ENCODE measurements around the gene DHRSX.
A peak's percentile ranks its signal among the peaks of the same experiment; 100 is the strongest.

Gene DHRSX

DNA sequence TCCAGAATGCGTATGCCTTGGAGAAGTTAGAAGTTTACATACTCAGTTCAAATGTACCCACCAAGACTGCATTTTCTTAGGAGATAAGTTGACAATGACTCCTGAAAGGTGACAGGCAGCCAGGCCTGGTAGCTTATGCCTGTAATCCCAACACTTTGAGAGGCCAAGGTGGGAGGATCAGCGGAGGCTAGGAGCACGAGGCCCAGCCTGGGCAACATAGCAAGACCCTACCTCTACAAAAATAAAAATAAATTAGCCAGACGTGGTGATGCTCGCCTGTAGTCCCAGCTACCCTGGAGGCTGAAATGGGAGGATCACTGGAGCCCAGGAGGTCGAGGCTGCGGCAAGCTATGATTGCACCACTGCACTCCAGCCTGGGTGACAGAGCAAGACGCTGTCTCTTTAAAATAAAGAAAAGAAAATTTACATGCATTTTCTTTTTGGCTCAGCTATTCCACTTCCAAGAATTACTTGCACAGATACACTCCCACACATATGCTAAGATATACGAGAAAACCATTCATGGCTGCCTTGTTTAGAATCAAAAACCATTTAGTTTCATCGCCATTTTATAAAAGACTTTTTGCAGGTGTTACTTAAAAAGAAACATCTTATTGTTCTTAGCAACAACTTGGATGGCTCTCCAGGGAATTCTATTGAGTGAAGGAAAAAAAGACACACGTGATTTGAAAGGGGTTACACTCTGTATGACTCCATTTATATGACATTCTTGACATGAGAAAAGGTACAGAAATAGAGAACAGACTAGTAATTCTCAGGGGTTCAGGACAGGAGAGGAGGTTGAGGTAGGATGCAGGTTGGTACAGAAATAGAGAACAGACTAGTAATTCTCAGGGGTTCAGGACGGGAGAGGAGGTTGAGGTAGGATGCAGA lies 66.3 kb downstream of the DHRSX start:
- Histone ChIP-seq H3K27me3 (ENCODE audit: control insufficient read depth, insufficient read depth, low read length) (no peaks in the 10 kb centered on the region), H3K4me1 (ENCODE audit: control insufficient read depth, insufficient read depth, low read length) (no peaks in the 10 kb centered on the region), H3K9ac (ENCODE audit: low read length) (no peak overlapping the region), H3K9me3 (ENCODE audit: control insufficient read depth, insufficient read depth, low read depth, low read length) (peaks cover 8% of the 10 kb centered on the region), H3K36me3 (ENCODE audit: control insufficient read depth, insufficient read depth, low read length) (peaks cover 8% of the 10 kb centered on the region; the same call in 1 of the 2 replicates), H3K27ac (ENCODE audit: low read depth, low read length) (no peak overlapping the region), H3K4me3 (ENCODE audit: low read depth, low read length) (no peak overlapping the region)

DNA sequence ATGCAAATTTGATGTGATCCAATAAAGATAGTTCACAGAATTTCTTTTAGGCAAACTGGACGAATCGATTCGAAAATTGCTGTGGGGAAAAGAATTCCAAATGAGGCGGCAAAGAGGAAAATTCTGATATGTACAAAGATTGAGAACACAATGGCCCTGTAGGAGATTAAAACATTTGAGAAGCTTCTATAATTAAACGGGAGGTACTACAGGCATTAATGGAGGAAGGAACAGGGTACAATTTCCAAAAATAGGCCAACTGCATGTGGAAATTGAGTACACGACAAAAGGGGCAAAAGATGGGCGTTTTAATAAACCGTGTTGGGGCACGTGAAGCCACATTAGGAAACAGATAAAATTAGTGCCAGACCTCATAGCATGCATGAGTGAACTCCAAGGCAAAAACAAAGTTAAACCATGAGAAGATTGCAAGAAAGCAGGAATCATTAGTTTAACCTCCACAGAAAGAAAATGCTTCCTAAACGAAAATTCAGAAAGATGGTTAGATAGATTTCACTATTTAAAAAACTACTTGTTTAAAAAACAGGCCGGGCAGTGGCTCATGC lies 68.4 kb downstream of the DHRSX start:
- no peak overlapping the region for H3K9ac ChIP-seq (ENCODE audit: low read length)
- no peak overlapping the region for H3K4me3 ChIP-seq (ENCODE audit: low read depth, low read length)
- peaks cover 7% of the 10 kb centered on the region; the same call in 1 of the 2 replicates for H3K9me3 ChIP-seq (ENCODE audit: control insufficient read depth, insufficient read depth, low read depth, low read length)
- H3K36me3 ChIP-seq (ENCODE audit: control insufficient read depth, insufficient read depth, low read length): peaks cover 4% of the 10 kb centered on the region; the same call in 1 of the 2 replicates
- H3K27ac ChIP-seq (ENCODE audit: low read depth, low read length): no peak overlapping the region
- no peaks in the 10 kb centered on the region for H3K27me3 ChIP-seq (ENCODE audit: control insufficient read depth, insufficient read depth, low read length)
- H3K4me1 ChIP-seq (ENCODE audit: control insufficient read depth, insufficient read depth, low read length): no peaks in the 10 kb centered on the region

DNA sequence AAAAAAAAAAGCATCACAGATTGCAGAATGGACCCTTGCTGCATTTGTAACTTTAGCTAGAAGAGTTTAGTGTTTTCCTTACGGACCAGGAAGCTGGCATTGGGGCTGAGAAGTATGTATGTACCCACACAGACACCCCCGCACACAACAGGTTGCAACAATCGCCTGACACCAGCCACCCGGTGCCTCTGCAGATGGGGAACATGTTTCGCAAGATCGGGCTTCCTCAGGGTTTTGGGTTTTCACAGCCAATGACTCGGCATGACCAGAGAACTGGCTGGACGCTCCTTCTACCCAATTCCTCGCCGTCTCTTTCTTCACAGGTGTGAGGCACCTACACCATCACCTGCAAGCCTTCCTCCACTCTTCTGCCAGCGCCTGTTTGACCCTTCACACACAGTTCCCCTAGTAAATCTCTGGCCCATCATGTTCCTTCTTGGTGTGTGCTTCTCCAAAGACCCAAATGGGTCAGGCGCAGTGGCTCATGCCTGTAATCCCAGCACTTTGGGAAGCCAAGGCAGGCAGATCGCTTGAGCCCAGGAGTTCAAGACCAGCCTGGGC lies 70.4 kb downstream of the DHRSX start:
- Histone ChIP-seq H3K9ac (ENCODE audit: low read length) (no peak overlapping the region), H3K4me3 (ENCODE audit: low read depth, low read length) (no peak overlapping the region), H3K36me3 (ENCODE audit: control insufficient read depth, insufficient read depth, low read length) (peaks cover 4% of the 10 kb centered on the region; the same call in 1 of the 2 replicates), H3K27me3 (ENCODE audit: control insufficient read depth, insufficient read depth, low read length) (no peaks in the 10 kb centered on the region), H3K4me1 (ENCODE audit: control insufficient read depth, insufficient read depth, low read length) (0 out of 2 replicates have a peak, but pooled peaks cover 6% of the 10 kb centered on the region), H3K27ac (ENCODE audit: low read depth, low read length) (no peak overlapping the region), H3K9me3 (ENCODE audit: control insufficient read depth, insufficient read depth, low read depth, low read length) (peaks cover 12% of the 10 kb centered on the region; the same call in 1 of the 2 replicates)

DNA sequence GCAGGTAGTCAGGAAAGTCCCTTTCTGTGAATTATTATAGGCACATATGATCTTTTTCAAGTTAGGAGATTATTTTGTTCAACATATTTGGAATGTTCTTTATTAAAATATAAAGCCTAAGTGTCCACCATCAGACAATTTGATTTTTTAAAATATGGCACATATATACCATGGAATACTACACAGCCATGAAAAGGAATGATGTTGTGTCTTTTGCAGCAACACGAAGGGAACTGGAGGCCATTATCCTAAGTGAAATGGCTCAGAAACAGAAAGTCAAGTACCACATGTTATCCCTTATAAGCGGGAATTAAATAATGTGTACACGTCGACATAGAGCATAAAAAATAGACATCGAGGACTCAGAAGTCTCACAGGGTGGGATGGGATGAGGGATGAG lies 73.0 kb downstream of the DHRSX start:
- Histone ChIP-seq H3K27ac (ENCODE audit: low read depth, low read length) (no peak overlapping the region), H3K4me1 (ENCODE audit: control insufficient read depth, insufficient read depth, low read length) (0 out of 2 replicates have a peak, but pooled peaks cover 6% of the 10 kb centered on the region), H3K36me3 (ENCODE audit: control insufficient read depth, insufficient read depth, low read length) (peaks cover 15% of the 10 kb centered on the region), H3K9ac (ENCODE audit: low read length) (no peak overlapping the region), H3K4me3 (ENCODE audit: low read depth, low read length) (no peak overlapping the region), H3K9me3 (ENCODE audit: control insufficient read depth, insufficient read depth, low read depth, low read length) (peaks cover 12% of the 10 kb centered on the region; the same call in 1 of the 2 replicates), H3K27me3 (ENCODE audit: control insufficient read depth, insufficient read depth, low read length) (no peaks in the 10 kb centered on the region)

DNA sequence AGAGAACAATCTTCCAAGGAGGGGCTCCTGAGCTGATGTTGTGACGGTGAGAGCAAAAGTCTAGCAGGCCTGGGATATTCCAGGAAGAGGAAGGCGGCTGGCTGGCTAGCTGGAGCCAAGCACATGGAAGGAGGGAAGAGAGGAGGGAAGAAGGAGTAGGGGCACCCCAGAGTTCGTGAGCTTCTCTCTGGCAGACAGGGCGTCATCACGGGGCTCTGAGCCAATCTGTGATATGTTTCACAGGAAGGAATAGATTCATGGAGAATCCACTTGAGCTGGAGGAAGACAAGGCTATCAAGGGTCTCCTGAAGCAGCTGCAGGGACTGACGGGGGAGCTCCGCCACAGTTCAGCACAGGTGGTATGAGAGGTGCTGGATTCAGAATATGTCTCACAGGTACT lies 73.6 kb downstream of the DHRSX start:
- Histone ChIP-seq H3K9ac (ENCODE audit: low read length) (no peak overlapping the region), H3K27ac (ENCODE audit: low read depth, low read length) (no peak overlapping the region), H3K4me1 (ENCODE audit: control insufficient read depth, insufficient read depth, low read length) (0 out of 2 replicates have a peak, but pooled peaks cover 6% of the 10 kb centered on the region), H3K27me3 (ENCODE audit: control insufficient read depth, insufficient read depth, low read length) (no peaks in the 10 kb centered on the region), H3K36me3 (ENCODE audit: control insufficient read depth, insufficient read depth, low read length) (peaks cover 15% of the 10 kb centered on the region), H3K9me3 (ENCODE audit: control insufficient read depth, insufficient read depth, low read depth, low read length) (peaks cover 12% of the 10 kb centered on the region; the same call in 1 of the 2 replicates), H3K4me3 (ENCODE audit: low read depth, low read length) (no peak overlapping the region)

DNA sequence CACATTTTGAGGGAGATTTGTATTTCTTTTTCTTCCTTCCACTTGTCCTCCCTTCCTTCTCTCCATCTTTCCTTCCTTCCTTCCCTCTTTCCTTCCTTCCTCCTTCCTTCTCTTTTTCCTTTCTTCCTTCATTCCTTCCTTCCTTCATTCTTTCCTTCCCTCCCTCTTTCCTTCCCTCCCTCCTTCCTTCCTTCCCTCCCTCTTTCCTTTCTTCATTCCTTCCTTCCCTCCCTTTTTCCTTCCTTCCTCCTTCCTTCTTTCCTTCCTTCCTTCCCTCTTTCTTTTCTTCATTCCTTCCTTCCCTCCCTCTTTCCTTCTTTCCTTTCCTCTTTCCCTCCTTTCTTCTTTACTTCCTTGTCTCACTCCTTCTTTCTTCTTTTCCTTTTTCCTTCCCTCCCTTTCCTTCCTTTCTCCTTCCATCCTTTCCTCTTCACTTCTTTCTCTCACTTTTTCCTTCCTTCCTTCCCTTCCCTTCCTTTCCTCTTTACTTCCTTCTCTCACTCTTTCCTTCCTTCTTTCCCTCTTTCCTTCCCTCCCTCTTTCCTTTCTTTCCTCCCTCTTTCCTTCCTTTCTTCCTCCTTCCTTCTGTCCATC lies 74.4 kb downstream of the DHRSX start:
- H3K9ac ChIP-seq (ENCODE audit: low read length): no peak overlapping the region
- no peaks in the 10 kb centered on the region for H3K27me3 ChIP-seq (ENCODE audit: control insufficient read depth, insufficient read depth, low read length)
- H3K27ac ChIP-seq (ENCODE audit: low read depth, low read length): no peak overlapping the region
- peaks cover 12% of the 10 kb centered on the region; the same call in 1 of the 2 replicates for H3K9me3 ChIP-seq (ENCODE audit: control insufficient read depth, insufficient read depth, low read depth, low read length)
- H3K4me1 ChIP-seq (ENCODE audit: control insufficient read depth, insufficient read depth, low read length): 0 out of 2 replicates have a peak, but pooled peaks cover 6% of the 10 kb centered on the region
- H3K36me3 ChIP-seq (ENCODE audit: control insufficient read depth, insufficient read depth, low read length): peaks cover 15% of the 10 kb centered on the region
- H3K4me3 ChIP-seq (ENCODE audit: low read depth, low read length): no peak overlapping the region

DNA sequence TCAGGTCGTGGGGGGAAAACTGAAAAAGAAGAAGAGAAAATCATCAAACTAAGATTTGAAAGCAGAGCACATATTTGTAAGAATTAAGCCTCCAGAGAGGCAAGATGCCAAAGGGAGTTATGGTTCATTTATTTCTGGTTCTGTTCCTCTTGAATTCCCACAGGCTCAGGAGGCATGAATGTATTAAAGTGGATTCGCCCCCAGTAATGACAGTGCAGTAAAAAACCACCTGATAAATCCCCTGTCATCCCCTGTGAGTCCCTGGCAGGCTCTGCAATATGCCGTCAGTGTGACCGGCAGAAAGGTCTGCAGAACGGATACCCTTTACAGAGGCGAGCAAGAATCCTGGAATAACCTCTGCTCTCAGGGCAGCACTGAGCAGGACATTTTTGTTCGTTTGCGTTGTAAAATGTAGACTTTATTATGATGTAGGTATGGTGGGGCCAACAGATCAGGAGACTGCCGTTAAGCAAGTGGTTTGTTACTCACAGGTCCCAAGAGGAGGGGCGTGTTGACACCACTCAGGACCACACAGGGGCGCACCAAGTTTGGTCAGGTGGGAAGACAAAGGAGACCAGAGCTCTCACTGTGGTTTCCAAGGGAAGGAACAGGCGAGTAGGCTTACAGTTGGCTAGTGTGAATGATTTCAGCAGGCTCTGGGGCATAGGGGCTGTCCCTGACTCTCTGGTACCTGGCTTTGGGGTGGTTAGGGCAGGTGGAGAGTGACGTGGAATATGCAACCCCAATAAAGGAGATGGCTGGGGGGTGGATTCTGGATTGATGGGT lies 75.3 kb downstream of the DHRSX start:
- Histone ChIP-seq H3K4me3 (ENCODE audit: low read depth, low read length) (no peak overlapping the region), H3K9me3 (ENCODE audit: control insufficient read depth, insufficient read depth, low read depth, low read length) (peaks cover 12% of the 10 kb centered on the region; the same call in 1 of the 2 replicates), H3K4me1 (ENCODE audit: control insufficient read depth, insufficient read depth, low read length) (0 out of 2 replicates have a peak, but pooled peaks cover 6% of the 10 kb centered on the region), H3K36me3 (ENCODE audit: control insufficient read depth, insufficient read depth, low read length) (peaks cover 15% of the 10 kb centered on the region), H3K27me3 (ENCODE audit: control insufficient read depth, insufficient read depth, low read length) (no peaks in the 10 kb centered on the region), H3K9ac (ENCODE audit: low read length) (no peak overlapping the region), H3K27ac (ENCODE audit: low read depth, low read length) (no peak overlapping the region)

DNA sequence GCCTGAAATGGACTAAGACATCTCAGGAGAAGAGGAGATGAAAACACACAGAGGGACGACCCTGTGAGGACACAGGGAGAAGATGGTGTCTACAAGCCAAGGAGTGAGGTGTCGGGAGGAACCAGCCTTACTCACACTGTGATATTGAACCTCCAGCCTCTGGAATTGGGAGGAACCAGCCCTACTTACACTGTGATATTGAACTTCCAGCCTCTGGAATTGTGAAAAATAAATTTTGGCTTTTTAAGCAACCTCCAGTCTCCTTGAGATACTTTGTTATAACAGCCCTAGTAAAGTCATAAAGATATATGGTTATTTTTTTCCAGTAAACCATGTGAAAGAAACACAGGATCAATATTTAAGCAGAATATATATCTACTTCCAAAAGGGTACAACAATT lies 76.5 kb downstream of the DHRSX start:
- H3K4me3 ChIP-seq (ENCODE audit: low read depth, low read length): no peak overlapping the region
- H3K27ac ChIP-seq (ENCODE audit: low read depth, low read length): no peak overlapping the region
- peaks cover 9% of the 10 kb centered on the region; the same call in 1 of the 2 replicates for H3K9me3 ChIP-seq (ENCODE audit: control insufficient read depth, insufficient read depth, low read depth, low read length)
- 0 out of 2 replicates have a peak, but pooled peaks cover 6% of the 10 kb centered on the region for H3K4me1 ChIP-seq (ENCODE audit: control insufficient read depth, insufficient read depth, low read length)
- peaks cover 15% of the 10 kb centered on the region for H3K36me3 ChIP-seq (ENCODE audit: control insufficient read depth, insufficient read depth, low read length)
- H3K27me3 ChIP-seq (ENCODE audit: control insufficient read depth, insufficient read depth, low read length): no peaks in the 10 kb centered on the region
- peak overlapping the region; percentile 9 for H3K9ac ChIP-seq (ENCODE audit: low read length)

DNA sequence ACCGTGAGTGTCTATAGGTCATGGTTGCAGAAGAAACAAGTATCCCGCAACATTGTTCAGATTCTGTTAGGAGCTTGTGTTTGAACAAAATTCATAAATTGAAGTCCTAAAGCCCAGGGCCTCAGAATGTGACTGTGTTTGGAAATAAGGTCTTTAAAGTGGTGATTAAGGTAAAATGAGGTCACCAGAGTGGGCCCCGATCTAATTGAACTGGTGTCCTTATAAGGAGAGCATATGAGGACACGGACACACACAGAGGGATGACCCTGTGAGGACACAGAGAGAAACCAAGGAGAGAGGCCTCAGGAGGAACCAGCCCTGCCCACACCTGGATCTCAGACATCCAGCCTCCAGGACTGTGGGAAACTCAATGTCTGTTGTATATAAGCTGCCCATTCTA lies 76.9 kb downstream of the DHRSX start:
- Histone ChIP-seq H3K36me3 (ENCODE audit: control insufficient read depth, insufficient read depth, low read length) (peaks cover 15% of the 10 kb centered on the region), H3K27ac (ENCODE audit: low read depth, low read length) (no peak overlapping the region)

DNA sequence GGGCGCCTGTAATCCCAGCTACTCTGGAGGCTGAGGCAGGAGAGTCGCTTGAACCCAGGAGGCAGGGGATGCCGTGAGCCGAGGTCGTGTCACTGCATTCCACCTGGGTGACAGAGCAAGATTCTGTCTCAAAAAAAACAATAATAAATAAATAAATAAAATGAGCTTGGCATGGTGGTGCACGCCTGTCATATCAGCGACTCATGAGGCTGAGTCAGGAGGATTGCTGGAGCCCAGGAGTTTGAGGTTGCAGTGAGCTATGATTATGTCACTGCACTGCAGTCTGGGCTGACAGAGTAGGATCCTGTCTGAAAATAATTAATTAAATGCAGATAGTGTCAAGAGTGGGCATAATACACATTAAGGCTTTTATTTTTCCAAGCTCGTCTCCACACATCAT lies 77.5 kb downstream of the DHRSX start:
- H3K36me3 ChIP-seq (ENCODE audit: control insufficient read depth, insufficient read depth, low read length): peaks cover 15% of the 10 kb centered on the region
- no peak overlapping the region for H3K27ac ChIP-seq (ENCODE audit: low read depth, low read length)
- H3K9me3 ChIP-seq (ENCODE audit: control insufficient read depth, insufficient read depth, low read depth, low read length): peaks cover 7% of the 10 kb centered on the region; the same call in 1 of the 2 replicates
- no peaks in the 10 kb centered on the region for H3K27me3 ChIP-seq (ENCODE audit: control insufficient read depth, insufficient read depth, low read length)
- no peak overlapping the region for H3K9ac ChIP-seq (ENCODE audit: low read length)
- 0 out of 2 replicates have a peak, but pooled peaks cover 6% of the 10 kb centered on the region for H3K4me1 ChIP-seq (ENCODE audit: control insufficient read depth, insufficient read depth, low read length)
- no peak overlapping the region for H3K4me3 ChIP-seq (ENCODE audit: low read depth, low read length)

More for the DNA sequence above, 76.9 kb downstream of the DHRSX start:
- peaks cover 9% of the 10 kb centered on the region; the same call in 1 of the 2 replicates for H3K9me3 ChIP-seq (ENCODE audit: control insufficient read depth, insufficient read depth, low read depth, low read length)
- H3K27me3 ChIP-seq (ENCODE audit: control insufficient read depth, insufficient read depth, low read length): no peaks in the 10 kb centered on the region
- no peak overlapping the region for H3K4me3 ChIP-seq (ENCODE audit: low read depth, low read length)
- 0 out of 2 replicates have a peak, but pooled peaks cover 6% of the 10 kb centered on the region for H3K4me1 ChIP-seq (ENCODE audit: control insufficient read depth, insufficient read depth, low read length)
- H3K9ac ChIP-seq (ENCODE audit: low read length): peak overlapping the region; percentile 9

All from HUES6 (cell line).